HCT116 (cell line): ENCODE data around the gene CBX4. TPM values are rescaled to one million over a fixed set of nuclear protein-coding genes. Genes with fewer than 3 reads are reported as not detected.

Source experiments
- ATAC-seq: fragments of 200-7000 bp; cut with Tn5 transposase; 2 replicates; pipeline ENCODE4 v1.9.1; 2020; ENCODE audit warnings: mild to moderate bottlenecking, moderate library complexity
- BruUV-seq: library from RNA; stranded (reverse); fragments of 400-500 nt; replicated peaks from 2 replicates; lab custom pipeline; 2021; lab: Mats Ljungman, UMichigan
- CTCF ChIA-PET: fragments of 300-600 bp; sonication (Branson Sonifier 250); formaldehyde crosslinking; loops from one replicate; lab custom pipeline; 2021; ENCODE audit warnings: antibody characterized with exemption; lab: Charles Lee
- POLR2A ChIA-PET: fragments of 300-600, 350-600 bp; sonication (Branson Sonifier 250); formaldehyde crosslinking; loops from one replicate; lab custom pipeline; 2021; ENCODE audit warnings: antibody characterized with exemption; lab: Charles Lee
- RAD21 ChIA-PET, 2 experiments: fragments of 300-600 bp; sonication (Branson Sonifier 250); formaldehyde crosslinking; loops; one replicate each; lab custom pipeline; 2023; ENCODE audit warnings: low total read pairs in 2 of 2; ENCODE audit not compliant: uncharacterized antibody in 2 of 2, unreplicated experiment in 2 of 2, low non-redundant PET in 1 of 2; lab: Charles Lee
- DNase-seq: peaks from one replicate; pipeline ENCODE4 v3.0.0-alpha.2; 2010; ENCODE audit warnings: low read depth, low spot score
- H2AFZ ChIP-seq: fragments of 200-600 bp; shearing (Covaris generic), sonication (generic); 2 replicates; pipeline ENCODE4 v1.6.1; 2017; ENCODE audit warnings: low read depth, mixed run types, mixed read lengths, antibody characterized with exemption, low read length; ENCODE audit not compliant: poor library complexity, severe bottlenecking
- H3K27ac ChIP-seq: 2 replicates; pipeline ENCODE4 v1.5.1; 2012; ENCODE audit warnings: low read depth, low read length
- H3K27me3 ChIP-seq: fragments of 200-600 bp; sonication (generic); 2 replicates; pipeline ENCODE4 v1.6.1; 2016; ENCODE audit warnings: mixed run types, low read length, mixed read lengths; ENCODE audit not compliant: insufficient read depth
- H3K36me3 ChIP-seq, 2 experiments: fragments of 200-500 bp in 1 of 2; fragments of 200-600 bp in 1 of 2; sonication (Bioruptor generic) in 1 of 2; sonication (generic) in 1 of 2; 2 replicates each; pipeline versions ENCODE4 v1.5.1 to v1.6.1; 2014 to 2016; ENCODE audit warnings: low read length in 2 of 2, inconsistent platforms in 1 of 2, mixed read lengths in 1 of 2, mixed run types in 1 of 2; ENCODE audit not compliant: insufficient read depth in 2 of 2, control insufficient read depth in 1 of 2
- H3K4me1 ChIP-seq, 2 experiments: fragments of 200-600 bp in 1 of 2; sonication (generic) in 1 of 2; 2 replicates each; pipeline versions ENCODE4 v1.5.1 to v1.6.1; 2012 to 2017; ENCODE audit warnings: low read length in 2 of 2, inconsistent platforms in 1 of 2, mild to moderate bottlenecking in 1 of 2, mixed read lengths in 1 of 2, mixed run types in 1 of 2, moderate library complexity in 1 of 2; ENCODE audit not compliant: insufficient read depth in 2 of 2, control insufficient read depth in 1 of 2
- H3K4me2 ChIP-seq: fragments of 200-600 bp; sonication (generic); 2 replicates; pipeline ENCODE4 v1.6.1; 2017; ENCODE audit warnings: mixed run types, low read length, mixed read lengths
- H3K4me3 ChIP-seq, 2 experiments: fragments of 200-600 bp in 1 of 2; sonication (generic) in 1 of 2; replicated peaks in 1 of 2; 2 replicates each; pipeline ENCODE4 v1.5.1; 2011 to 2016; ENCODE audit warnings: low read length in 2 of 2, control low read depth in 1 of 2, low read depth in 1 of 2, mild to moderate bottlenecking in 1 of 2, mixed read lengths in 1 of 2, mixed run types in 1 of 2
- H3K79me2 ChIP-seq: fragments of 200-600 bp; sonication (generic); 2 replicates; pipeline ENCODE4 v1.6.1; 2017; ENCODE audit warnings: mild to moderate bottlenecking, mixed run types, low read length, moderate library complexity, mixed read lengths; ENCODE audit not compliant: insufficient read depth
- H3K9ac ChIP-seq: fragments of 200-600 bp; sonication (generic); 2 replicates; pipeline ENCODE4 v1.6.1; 2016; ENCODE audit warnings: low read length, mixed read lengths
- H3K9me2 ChIP-seq: fragments of 200-600 bp; sonication (generic), shearing (Covaris generic); 2 replicates; pipeline ENCODE4 v1.6.1; 2017; ENCODE audit warnings: mixed run types, mild to moderate bottlenecking, moderate library complexity; ENCODE audit not compliant: insufficient read depth
- H3K9me3 ChIP-seq, 2 experiments: fragments of 200-500 bp in 1 of 2; fragments of 200-600 bp in 1 of 2; sonication (Bioruptor generic) in 1 of 2; sonication (generic) in 1 of 2; 2 replicates each; pipeline ENCODE4 v1.6.1; 2014 to 2017; ENCODE audit warnings: low read length in 2 of 2, mixed read lengths in 2 of 2, inconsistent platforms in 1 of 2, low read depth in 1 of 2, mild to moderate bottlenecking in 1 of 2, mixed run types in 1 of 2, moderate library complexity in 1 of 2; ENCODE audit not compliant: control insufficient read depth in 1 of 2, insufficient read depth in 1 of 2
- H4K20me1 ChIP-seq: fragments of 200-600 bp; sonication (generic), shearing (Covaris generic); 2 replicates; pipeline ENCODE4 v1.6.1; 2017; ENCODE audit warnings: mixed run types, mild to moderate bottlenecking, moderate library complexity; ENCODE audit not compliant: insufficient read depth
- CEBPB ChIP-seq: IDR thresholded peaks from 2 replicates; pipeline ENCODE4 v1.6.1; 2012; ENCODE audit warnings: low read depth
- EGR1 ChIP-seq: IDR thresholded peaks from 2 replicates; pipeline ENCODE4 v1.6.1; 2012; ENCODE audit warnings: low read depth
- FOSL1 ChIP-seq: IDR thresholded peaks from 2 replicates; pipeline ENCODE4 v1.6.1; 2012; ENCODE audit warnings: low read depth
- JUND ChIP-seq: IDR thresholded peaks from 2 replicates; pipeline ENCODE4 v1.6.1; 2012
- POLR2A ChIP-seq: IDR thresholded peaks from 2 replicates; pipeline ENCODE4 v1.7.0; 2011; ENCODE audit warnings: borderline replicate concordance; ENCODE audit not compliant: insufficient read depth, insufficient read length; ENCODE audit errors: extremely low read depth
- SRF ChIP-seq: IDR thresholded peaks from 2 replicates; pipeline ENCODE4 v1.6.1; 2012; ENCODE audit warnings: low read depth
- TCF7L2 ChIP-seq: IDR thresholded peaks from 2 replicates; pipeline ENCODE4 v1.7.0; 2011; ENCODE audit warnings: borderline replicate concordance, inconsistent platforms; ENCODE audit not compliant: insufficient read depth, insufficient read length; ENCODE audit errors: extremely low read depth
- ZFX ChIP-seq: fragments of 450-650 bp; IDR thresholded peaks from 2 replicates; pipeline ENCODE4 v1.6.1; 2017
- intact Hi-C: fragments of 100-400 bp; cut with micrococcal nuclease; formaldehyde crosslinking; loops from 2 replicates; pipeline ENCODE4 v1.10.0; 2022
- total RNA-seq: library from RNA; stranded (reverse); gene quantifications from one replicate; pipeline ENCODE4 v1.2.1, GENCODE V29; 2021; ENCODE audit not compliant: unreplicated experiment
- TF ChIP-seq, protein P1 (sequence below): IDR thresholded peaks from 2 replicates; pipeline ENCODE4 v1.6.1; 2012
- TF ChIP-seq, protein P2 (sequence below): IDR thresholded peaks from 2 replicates; pipeline ENCODE4 v1.6.1; 2012; ENCODE audit warnings: low read depth
- TF ChIP-seq, protein P3 (sequence below), 3 experiments: fragments of 200-600 bp in 1 of 3; sonication (generic) in 1 of 3; IDR thresholded peaks in 2 of 3; conservative IDR thresholded peaks in 1 of 3; 2 replicates each; pipeline ENCODE4 v1.5.1; 2012 to 2017; ENCODE audit warnings: low read depth in 2 of 3, low read length in 2 of 3, antibody characterized with exemption in 1 of 3, borderline replicate concordance in 1 of 3, control low read depth in 1 of 3, mild to moderate bottlenecking in 1 of 3, mixed read lengths in 1 of 3, mixed run types in 1 of 3, moderate library complexity in 1 of 3; ENCODE audit not compliant: insufficient read depth in 1 of 3

The CBX4 gene
- total RNA-seq, 1 experiment from 2014 or later, result 60.9 TPM

DNA sequence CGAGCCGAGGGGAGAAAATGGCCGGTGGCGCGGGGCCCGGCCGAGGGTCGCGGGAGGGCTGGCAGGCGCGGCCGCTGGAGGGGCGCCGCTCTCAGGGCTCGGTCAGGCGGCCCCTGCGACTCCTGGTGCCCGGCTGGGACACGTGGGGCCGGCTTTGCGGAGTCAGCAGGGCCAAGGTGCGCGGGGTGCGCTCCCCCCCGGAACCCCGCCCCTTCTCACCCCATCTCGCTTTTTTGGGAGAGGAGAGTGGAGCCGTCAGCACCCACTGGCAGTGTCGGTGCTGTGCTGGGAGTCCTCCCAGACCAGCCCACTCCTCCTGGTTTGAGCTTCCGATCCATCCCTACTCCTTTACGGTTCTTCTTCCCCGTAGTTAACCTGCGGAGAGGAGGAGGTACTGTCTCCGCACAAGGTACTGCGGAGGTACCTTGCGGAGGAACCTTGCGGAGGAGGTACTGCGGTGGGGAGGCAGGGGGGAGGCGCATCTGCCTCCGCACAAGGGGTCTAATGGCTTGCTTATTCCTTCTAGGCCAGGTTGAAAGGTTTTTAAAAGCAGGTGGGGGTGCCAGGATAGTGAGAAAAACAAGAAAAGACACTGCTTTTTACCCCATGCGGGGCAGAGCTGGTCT lies 23.3 kb downstream of the CBX4 start (continued):
- no peak for TF ChIP-seq TCF7L2
- TF ChIP-seq, protein P1, sequence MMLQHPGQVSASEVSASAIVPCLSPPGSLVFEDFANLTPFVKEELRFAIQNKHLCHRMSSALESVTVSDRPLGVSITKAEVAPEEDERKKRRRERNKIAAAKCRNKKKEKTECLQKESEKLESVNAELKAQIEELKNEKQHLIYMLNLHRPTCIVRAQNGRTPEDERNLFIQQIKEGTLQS, result no peak
- TF ChIP-seq, protein P2, sequence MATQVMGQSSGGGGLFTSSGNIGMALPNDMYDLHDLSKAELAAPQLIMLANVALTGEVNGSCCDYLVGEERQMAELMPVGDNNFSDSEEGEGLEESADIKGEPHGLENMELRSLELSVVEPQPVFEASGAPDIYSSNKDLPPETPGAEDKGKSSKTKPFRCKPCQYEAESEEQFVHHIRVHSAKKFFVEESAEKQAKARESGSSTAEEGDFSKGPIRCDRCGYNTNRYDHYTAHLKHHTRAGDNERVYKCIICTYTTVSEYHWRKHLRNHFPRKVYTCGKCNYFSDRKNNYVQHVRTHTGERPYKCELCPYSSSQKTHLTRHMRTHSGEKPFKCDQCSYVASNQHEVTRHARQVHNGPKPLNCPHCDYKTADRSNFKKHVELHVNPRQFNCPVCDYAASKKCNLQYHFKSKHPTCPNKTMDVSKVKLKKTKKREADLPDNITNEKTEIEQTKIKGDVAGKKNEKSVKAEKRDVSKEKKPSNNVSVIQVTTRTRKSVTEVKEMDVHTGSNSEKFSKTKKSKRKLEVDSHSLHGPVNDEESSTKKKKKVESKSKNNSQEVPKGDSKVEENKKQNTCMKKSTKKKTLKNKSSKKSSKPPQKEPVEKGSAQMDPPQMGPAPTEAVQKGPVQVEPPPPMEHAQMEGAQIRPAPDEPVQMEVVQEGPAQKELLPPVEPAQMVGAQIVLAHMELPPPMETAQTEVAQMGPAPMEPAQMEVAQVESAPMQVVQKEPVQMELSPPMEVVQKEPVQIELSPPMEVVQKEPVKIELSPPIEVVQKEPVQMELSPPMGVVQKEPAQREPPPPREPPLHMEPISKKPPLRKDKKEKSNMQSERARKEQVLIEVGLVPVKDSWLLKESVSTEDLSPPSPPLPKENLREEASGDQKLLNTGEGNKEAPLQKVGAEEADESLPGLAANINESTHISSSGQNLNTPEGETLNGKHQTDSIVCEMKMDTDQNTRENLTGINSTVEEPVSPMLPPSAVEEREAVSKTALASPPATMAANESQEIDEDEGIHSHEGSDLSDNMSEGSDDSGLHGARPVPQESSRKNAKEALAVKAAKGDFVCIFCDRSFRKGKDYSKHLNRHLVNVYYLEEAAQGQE, result no peak
- TF ChIP-seq, all 23 proteins: peak for 0

DNA sequence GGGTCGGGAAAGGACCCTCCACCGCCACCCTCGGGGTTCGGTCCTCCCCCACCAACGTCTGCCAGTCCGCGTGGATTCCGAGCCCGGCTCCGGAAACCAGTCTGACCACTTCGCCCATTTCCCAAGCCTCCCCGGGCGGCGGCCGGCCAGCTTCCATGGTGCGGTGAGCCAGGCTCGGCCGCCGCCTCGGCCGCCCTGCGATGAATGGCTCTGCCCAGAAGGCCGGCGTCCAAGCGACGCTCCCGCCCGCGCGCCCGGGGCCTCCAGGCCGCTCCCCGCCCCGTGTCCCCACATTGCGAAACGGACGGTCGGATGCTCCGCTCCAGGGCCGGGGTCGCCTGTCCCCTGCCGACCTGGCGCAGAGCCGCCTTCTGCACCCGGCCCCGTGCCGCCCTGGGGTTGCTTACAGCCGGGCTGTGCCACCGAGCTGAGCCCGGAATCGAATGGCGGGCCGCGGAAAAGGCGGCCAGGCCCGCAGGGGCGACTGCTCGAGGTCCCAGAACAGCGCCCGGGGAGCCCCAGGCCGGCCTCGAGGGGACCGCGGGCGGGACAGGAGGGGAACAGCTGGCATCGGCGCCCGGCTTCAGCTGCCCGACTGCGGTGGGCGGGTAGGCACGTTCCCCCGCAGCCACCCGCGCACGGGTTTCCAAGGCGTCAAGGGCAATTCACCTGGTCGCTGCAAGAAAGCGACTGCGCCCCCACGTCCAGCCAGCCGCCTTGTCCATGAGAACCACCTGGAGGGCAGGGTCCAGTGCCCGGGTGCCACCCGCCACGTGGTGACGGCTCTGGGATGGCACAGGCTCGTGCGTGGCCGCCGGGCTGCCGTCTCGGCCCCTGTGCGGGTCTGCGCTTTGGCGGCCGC lies 24.0 kb downstream of the CBX4 start:
- intact Hi-C loops, result no loop called here
- Histone ChIP-seq H3K9ac (no peak overlapping the region), H3K27ac (no peak overlapping the region), H3K9me2 (no peaks in the 10 kb centered on the region), H3K4me1 (peaks cover 18 to 20% of the 10 kb centered on the region in 2 experiments), H3K79me2 (no peaks in the 10 kb centered on the region), H2AFZ (no peak overlapping the region), H3K27me3 (peaks cover 6% of the 10 kb centered on the region; the same call in 1 of the 2 replicates), H3K9me3 (no peaks in the 10 kb centered on the region), H3K36me3 (no peaks in the 10 kb centered on the region), H4K20me1 (no peaks in the 10 kb centered on the region), H3K4me2 (no peak overlapping the region), H3K4me3 (no peak overlapping the region)
- ChIA-PET CTCF (no interaction called here), RAD21 (no interaction called here), POLR2A (no interaction called here)
- no peak for DNase-seq
- BruUV-seq, result no TSS peak
- ATAC-seq, result no peak
- TF ChIP-seq SRF (no peak), ZFX (no peak), POLR2A (no peak), CEBPB (no peak), EGR1 (no peak), FOSL1 (no peak), JUND (no peak)
- TF ChIP-seq, protein P1, result no peak
- TF ChIP-seq, protein P3, sequence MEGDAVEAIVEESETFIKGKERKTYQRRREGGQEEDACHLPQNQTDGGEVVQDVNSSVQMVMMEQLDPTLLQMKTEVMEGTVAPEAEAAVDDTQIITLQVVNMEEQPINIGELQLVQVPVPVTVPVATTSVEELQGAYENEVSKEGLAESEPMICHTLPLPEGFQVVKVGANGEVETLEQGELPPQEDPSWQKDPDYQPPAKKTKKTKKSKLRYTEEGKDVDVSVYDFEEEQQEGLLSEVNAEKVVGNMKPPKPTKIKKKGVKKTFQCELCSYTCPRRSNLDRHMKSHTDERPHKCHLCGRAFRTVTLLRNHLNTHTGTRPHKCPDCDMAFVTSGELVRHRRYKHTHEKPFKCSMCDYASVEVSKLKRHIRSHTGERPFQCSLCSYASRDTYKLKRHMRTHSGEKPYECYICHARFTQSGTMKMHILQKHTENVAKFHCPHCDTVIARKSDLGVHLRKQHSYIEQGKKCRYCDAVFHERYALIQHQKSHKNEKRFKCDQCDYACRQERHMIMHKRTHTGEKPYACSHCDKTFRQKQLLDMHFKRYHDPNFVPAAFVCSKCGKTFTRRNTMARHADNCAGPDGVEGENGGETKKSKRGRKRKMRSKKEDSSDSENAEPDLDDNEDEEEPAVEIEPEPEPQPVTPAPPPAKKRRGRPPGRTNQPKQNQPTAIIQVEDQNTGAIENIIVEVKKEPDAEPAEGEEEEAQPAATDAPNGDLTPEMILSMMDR (IDR thresholded peaks at IDR 0.05 in 2 of 3, conservative IDR thresholded peaks at IDR 0.05 in 1 of 3; ENCODE audit: borderline replicate concordance in 1 of 3, insufficient read depth in 1 of 3, low read depth in 2 of 3, low read length in 2 of 3), result no peak
- TF ChIP-seq, protein P2, result no peak
